HCT116 (cell line): ENCODE data around the gene ISM1.

Experiments
- CTCF ChIP-seq, 3 experiments: fragments of 200-600 bp in 1 of 3; sonication (generic) in 1 of 3; IDR thresholded peaks in 2 of 3; conservative IDR thresholded peaks in 1 of 3; 2 replicates each; pipeline ENCODE4 v1.5.1; 2012 to 2017; ENCODE audit warnings: low read depth in 2 of 3, low read length in 2 of 3, antibody characterized with exemption in 1 of 3, borderline replicate concordance in 1 of 3, control low read depth in 1 of 3, mild to moderate bottlenecking in 1 of 3, mixed read lengths in 1 of 3, mixed run types in 1 of 3, moderate library complexity in 1 of 3; ENCODE audit not compliant: insufficient read depth in 1 of 3
- EZH2 ChIP-seq: fragments of 200-600 bp; sonication (generic); IDR thresholded peaks from 2 replicates; pipeline ENCODE4 v1.6.1; 2017; ENCODE audit warnings: antibody characterized with exemption, mixed run types
- MAX ChIP-seq: IDR thresholded peaks from 2 replicates; pipeline ENCODE4 v1.6.1; 2012
- POLR2A ChIP-seq: IDR thresholded peaks from 2 replicates; pipeline ENCODE4 v1.7.0; 2011; ENCODE audit warnings: borderline replicate concordance; ENCODE audit not compliant: insufficient read depth, insufficient read length; ENCODE audit errors: extremely low read depth
- POLR2AphosphoS5 ChIP-seq: IDR thresholded peaks from 2 replicates; pipeline ENCODE4 v1.6.1; 2011; ENCODE audit warnings: mild to moderate bottlenecking, low read depth, low read length, moderate library complexity
- SP1 ChIP-seq: IDR thresholded peaks from 2 replicates; pipeline ENCODE4 v1.6.1; 2012; ENCODE audit warnings: low read depth
- ZFX ChIP-seq: fragments of 450-650 bp; IDR thresholded peaks from 2 replicates; pipeline ENCODE4 v1.6.1; 2017

- TF ChIP-seq CTCF (IDR thresholded peaks at IDR 0.05 in 2 of 3, conservative IDR thresholded peaks at IDR 0.05 in 1 of 3; ENCODE audit: borderline replicate concordance in 1 of 3, insufficient read depth in 1 of 3, low read depth in 2 of 3, low read length in 2 of 3), result no peak
- TF ChIP-seq ZFX, result no peak
- TF ChIP-seq POLR2AphosphoS5, result no peak
- no peak for TF ChIP-seq EZH2
- TF ChIP-seq SP1, result no peak
- TF ChIP-seq POLR2A, result no peak
- no peak for TF ChIP-seq MAX
These were observed 34.9 kb upstream of the ISM1 start for GRCh38 chr20:13186043-13186774.
